ENCODE measurements around the gene URB2.

Gene URB2

GRCh38 chr1:229645324-229645993, 19.4 kb downstream of the URB2 start:
- no peak for DNase-seq (ENCODE audit: low read depth)

- DNase-seq (ENCODE audit: low read depth), result no peak
Observed at GRCh38 chr1:229648406-229648805, 22.4 kb downstream of the URB2 start.

GRCh38 chr1:229650045-229650444, 24.0 kb downstream of the URB2 start:
- no peak for DNase-seq (ENCODE audit: low read depth)

- DNase-seq (ENCODE audit: low read depth), result no peak
Observed at GRCh38 chr1:229651546-229651945, 25.5 kb downstream of the URB2 start.

GRCh38 chr1:229653420-229653819, 27.4 kb downstream of the URB2 start:
- DNase-seq (ENCODE audit: low read depth), result no peak

GRCh38 chr1:229655781-229656180, 29.7 kb downstream of the URB2 start:
- DNase-seq (ENCODE audit: low read depth), result no peak

GRCh38 chr1:229657993-229658755, 32.1 kb downstream of the URB2 start:
- DNase-seq (ENCODE audit: low read depth), result no peak

- peak; percentile 55 for DNase-seq (ENCODE audit: low read depth)
Observed at GRCh38 chr1:229661022-229661877, 35.2 kb downstream of the URB2 start.

GRCh38 chr1:229661897-229662296, 35.9 kb downstream of the URB2 start:
- no peak for DNase-seq (ENCODE audit: low read depth)

- DNase-seq (ENCODE audit: low read depth), result peak; percentile 81
Observed at GRCh38 chr1:229664133-229664689, 38.2 kb downstream of the URB2 start.

GRCh38 chr1:229665912-229666558, 40.0 kb downstream of the URB2 start:
- DNase-seq (ENCODE audit: low read depth), result no peak

- DNase-seq (ENCODE audit: low read depth), result no peak
Observed at GRCh38 chr1:229666585-229666984, 40.5 kb downstream of the URB2 start.

- DNase-seq (ENCODE audit: low read depth), result no peak
Observed at GRCh38 chr1:229669333-229669732, 43.3 kb downstream of the URB2 start.

- DNase-seq (ENCODE audit: low read depth), result no peak
Observed at GRCh38 chr1:229671310-229671709, 45.3 kb downstream of the URB2 start.

- DNase-seq (ENCODE audit: low read depth), result no peak
Observed at GRCh38 chr1:229672246-229672645, 46.2 kb downstream of the URB2 start.

GRCh38 chr1:229674042-229674441, 48.0 kb downstream of the URB2 start:
- DNase-seq (ENCODE audit: low read depth), result peak; percentile 16

- DNase-seq (ENCODE audit: low read depth), result no peak
Observed at GRCh38 chr1:229675396-229675795, 49.3 kb downstream of the URB2 start.

GRCh38 chr1:229685149-229685548, 59.1 kb downstream of the URB2 start:
- no peak for DNase-seq (ENCODE audit: low read depth)

- DNase-seq (ENCODE audit: low read depth), result no peak
Observed at GRCh38 chr1:229689273-229689672, 63.2 kb downstream of the URB2 start.

GRCh38 chr1:229689904-229690303, 63.9 kb downstream of the URB2 start:
- no peak for DNase-seq (ENCODE audit: low read depth)

GRCh38 chr1:229690662-229691061, 64.6 kb downstream of the URB2 start:
- no peak for DNase-seq (ENCODE audit: low read depth)

GRCh38 chr1:229691362-229691761, 65.3 kb downstream of the URB2 start:
- no peak for DNase-seq (ENCODE audit: low read depth)

Measured in stimulated activated CD4-positive, alpha-beta T cell treated with anti-CD3 and anti-CD28 coated beads, Interleukin-2, amount 100 ng/mL, for 4 hours (primary cell).